Naive thymus-derived CD4-positive, alpha-beta T cell (primary cell): ENCODE results near the gene CCDC85B. TPM values are rescaled to one million over a fixed set of nuclear protein-coding genes. Genes with fewer than 3 reads are reported as not detected.

Experiments used
- ATAC-seq: fragments of 150-1000 bp; cut with Tn5 transposase; 2 replicates; pipeline ENCODE4 v1.10.0; 2021; ENCODE audit warnings: mild to moderate bottlenecking, moderate library complexity
- CTCF ChIA-PET: fragments of 350-600 bp; sonication (Branson Sonifier 250); formaldehyde crosslinking; loops from one replicate; lab custom pipeline; 2021; ENCODE audit warnings: antibody characterized with exemption; lab: Charles Lee
- POLR2A ChIA-PET: fragments of 350-600 bp; sonication (Branson Sonifier 250); formaldehyde crosslinking; loops from one replicate; lab custom pipeline; 2021; ENCODE audit warnings: antibody characterized with exemption, inconsistent platforms; lab: Charles Lee
- DNase-seq, 9 donors: peaks; one replicate each; pipeline versions ENCODE4 v3.0.0 to v3.0.0-alpha.2; 2020 to 2022; ENCODE audit warnings: mixed read lengths in 1 of 9
- H3K27ac ChIP-seq: one replicate; pipeline ENCODE4 v1.7.0; 2013; ENCODE audit warnings: mild to moderate bottlenecking, low read depth, low read length, moderate library complexity
- H3K27me3 ChIP-seq, 2 donors: one replicate each; pipeline ENCODE4 v1.7.0; 2013; ENCODE audit warnings: low read length in 2 of 2, mild to moderate bottlenecking in 2 of 2, moderate library complexity in 2 of 2; ENCODE audit not compliant: control insufficient read depth in 2 of 2, insufficient read depth in 2 of 2
- H3K36me3 ChIP-seq, 3 experiments: 1 replicate in 2 of 3; 2 replicates in 1 of 3; pipeline ENCODE4 v1.7.0; 2013; ENCODE audit warnings: low read length in 3 of 3, mild to moderate bottlenecking in 3 of 3, moderate library complexity in 1 of 3; ENCODE audit not compliant: insufficient read depth in 3 of 3, control insufficient read depth in 2 of 3
- H3K4me1 ChIP-seq, 2 donors: one replicate each; pipeline ENCODE4 v1.7.0; 2013; ENCODE audit warnings: low read length in 2 of 2, mild to moderate bottlenecking in 2 of 2, moderate library complexity in 1 of 2; ENCODE audit not compliant: control insufficient read depth in 2 of 2, insufficient read depth in 2 of 2
- H3K4me3 ChIP-seq: 2 replicates; pipeline ENCODE4 v1.7.0; 2013; ENCODE audit warnings: mild to moderate bottlenecking, low read length
- H3K9me3 ChIP-seq, 3 experiments: 1 replicate in 2 of 3; 2 replicates in 1 of 3; pipeline ENCODE4 v1.7.0; 2013; ENCODE audit warnings: low read length in 3 of 3; ENCODE audit not compliant: control insufficient read depth in 2 of 3
- H3K27ac Mint-ChIP-seq, 9 donors: one replicate each; pipeline ENCODE4 v1.8.0; 2020 to 2022; ENCODE audit warnings: mixed read lengths in 9 of 9, mild to moderate bottlenecking in 8 of 9, moderate library complexity in 5 of 9, inconsistent platforms in 2 of 9
- H3K27me3 Mint-ChIP-seq, 5 donors: one replicate each; pipeline ENCODE4 v1.8.0; 2021 to 2022; ENCODE audit warnings: mixed read lengths in 5 of 5, mild to moderate bottlenecking in 1 of 5
- H3K36me3 Mint-ChIP-seq, 5 donors: one replicate each; pipeline ENCODE4 v1.8.0; 2020 to 2022; ENCODE audit warnings: mixed read lengths in 5 of 5, mild to moderate bottlenecking in 3 of 5, inconsistent platforms in 1 of 5
- H3K4me1 Mint-ChIP-seq, 7 donors: one replicate each; pipeline ENCODE4 v1.8.0; 2020 to 2022; ENCODE audit warnings: mixed read lengths in 7 of 7, mild to moderate bottlenecking in 3 of 7, inconsistent platforms in 1 of 7
- H3K4me3 Mint-ChIP-seq, 10 donors: one replicate each; pipeline ENCODE4 v1.8.0; 2020 to 2022; ENCODE audit warnings: mild to moderate bottlenecking in 10 of 10, mixed read lengths in 10 of 10, moderate library complexity in 6 of 10, inconsistent platforms in 2 of 10
- H3K9me3 Mint-ChIP-seq, 11 donors: one replicate each; pipeline ENCODE4 v1.8.0; 2020 to 2022; ENCODE audit warnings: mixed read lengths in 11 of 11, mild to moderate bottlenecking in 4 of 11, inconsistent platforms in 1 of 11, moderate library complexity in 1 of 11
- intact Hi-C, 2 donors: fragments of 100-400 bp; cut with micrococcal nuclease; formaldehyde crosslinking; loops; one replicate each; pipeline ENCODE4 v1.15.1; 2023
- polyA plus RNA-seq, 2 donors: library from polyadenylated mRNA; unstranded; fragments of 300-500 nt; fragmentation: Illumina TruSeq; gene quantifications; one replicate each; pipeline ENCODE4 v1.2.3, GENCODE V29; 2021
- total RNA-seq, 6 experiments: library from RNA in 5 of 6; stranded (reverse) in 5 of 6; gene quantifications; 1 replicate in 5 of 6; 2 replicates in 1 of 6; pipeline ENCODE4 v1.2.3 and lab custom pipeline; 2021 to 2026

The CCDC85B gene
- total and polyA plus RNA-seq, 7 experiments from 2014 or later, result 21.1 to 85.0 (median 27.4) TPM

DNA sequence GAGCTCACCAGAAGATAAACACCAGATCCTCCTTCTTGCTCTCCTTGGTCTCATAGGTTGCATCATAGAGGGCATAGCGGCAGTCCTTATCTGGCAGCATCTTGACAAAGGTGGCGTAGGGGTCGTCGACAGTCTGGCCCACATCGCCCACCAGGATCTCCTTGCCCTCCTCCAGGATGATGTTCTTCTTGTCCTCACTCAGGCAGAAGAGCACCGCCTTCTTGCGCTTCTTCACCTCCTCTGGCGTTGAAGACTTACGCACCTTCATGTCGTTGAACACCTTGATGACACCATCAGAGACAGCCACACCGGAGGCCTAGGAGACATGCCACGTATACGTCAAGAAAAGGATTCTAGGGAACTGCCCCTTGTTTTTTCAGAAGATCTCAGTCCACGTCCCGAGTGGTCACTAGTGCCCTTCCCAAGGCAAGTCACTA, 34.5 kb upstream of the CCDC85B start:
- Histone ChIP-seq H3K36me3 (peaks cover 27 to 69% (median 35%) of the 10 kb centered on the region in 3 experiments), H3K9me3 (peaks cover 0 to 8% (median 0%) of the 10 kb centered on the region in 3 experiments), H3K27me3 (no peaks in the 10 kb centered on the region), H3K4me3 (peak overlapping the region; percentile 98), H3K4me1 (peaks cover 25 to 32% of the 10 kb centered on the region in 2 donors), H3K27ac (peak overlapping the region; percentile 74)
- Mint-ChIP-seq H3K9me3 (peaks cover 0 to 11% (median 0%) of the 10 kb centered on the region in 11 donors), H3K36me3 (peaks cover 10 to 58% (median 37%) of the 10 kb centered on the region in 5 donors), H3K27ac (peak overlapping the region; percentile 72 to 97 (median 92)), H3K4me1 (peaks cover 42 to 62% (median 50%) of the 10 kb centered on the region in 7 donors), H3K27me3 (no peaks in the 10 kb centered on the region), H3K4me3 (peak overlapping the region; percentile 87 to 100 (median 93))
- ATAC-seq (no peak), DNase-seq (no peak)
- intact Hi-C loops, result loop anchor here (5.0 to 10.0 kb wide), 2 partner anchors 311 to 1539 kb away; partner anchors contain the start of genes PRDX5 (in 1 of the 2) and TRMT112 (in 1 of the 2)
- POLR2A ChIA-PET, result interaction anchor here (1.4 to 7.3 kb wide), 3 partner anchors 18 to 62 kb away, joined by 7 to 63 read pairs (median 15); partner anchors contain the start of genes C11orf68 and SNX32
- CTCF ChIA-PET, result no interaction called here

DNA sequence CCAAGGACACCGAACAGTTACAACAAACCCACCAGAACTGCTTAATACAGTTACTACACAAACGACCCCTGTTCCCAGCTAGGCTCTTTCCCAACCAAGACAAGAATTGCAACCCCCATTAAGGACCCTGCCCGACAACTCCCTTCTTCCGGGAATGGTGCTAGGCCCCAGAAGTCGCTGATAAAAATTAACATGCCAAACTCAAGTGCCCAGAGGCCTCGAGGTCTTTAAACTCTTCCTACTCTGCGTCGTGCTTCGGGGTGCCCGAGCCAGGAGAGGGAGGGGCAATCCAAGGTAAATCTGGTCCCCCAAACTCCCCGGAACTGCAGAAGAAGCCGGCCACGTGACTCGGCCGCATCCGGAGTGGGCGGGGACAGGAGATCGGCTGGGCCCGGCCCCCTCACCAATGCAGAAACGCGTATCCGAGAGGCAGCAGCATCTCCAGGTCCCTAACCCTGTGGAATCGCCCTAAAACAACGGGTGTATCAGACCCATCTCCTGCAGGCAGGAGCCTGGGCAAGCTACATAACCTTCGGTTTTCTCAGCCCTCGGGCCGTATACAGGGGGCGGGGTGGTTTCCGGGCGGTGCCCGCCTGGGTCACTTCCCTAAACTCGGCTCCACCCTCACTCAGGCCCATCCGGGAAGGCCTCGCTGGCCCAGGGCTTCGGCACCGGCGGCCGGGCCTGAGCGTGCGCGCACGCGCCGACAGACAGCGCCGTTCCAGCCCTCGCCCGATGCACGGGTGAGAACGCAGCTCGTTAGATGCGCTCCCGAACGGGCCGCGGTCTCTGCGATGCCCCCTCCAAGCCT, 33.6 kb upstream of the CCDC85B start:
- peaks cover 43 to 70% (median 57%) of the 10 kb centered on the region in 7 donors for H3K4me1 Mint-ChIP-seq
- no peaks in the 10 kb centered on the region for H3K27me3 ChIP-seq
- peak; percentile 21 for ATAC-seq
- peak; percentile 64 to 85 (median 83) for DNase-seq
- peak overlapping the region; percentile 87 to 100 (median 93) for H3K4me3 Mint-ChIP-seq
- peaks cover 0 to 11% (median 0%) of the 10 kb centered on the region in 11 donors for H3K9me3 Mint-ChIP-seq
- H3K36me3 Mint-ChIP-seq, result peaks cover 10 to 49% (median 32%) of the 10 kb centered on the region in 5 donors
- H3K27me3 Mint-ChIP-seq, result no peaks in the 10 kb centered on the region
- intact Hi-C loops, result loop anchor here (5.0 to 10.0 kb wide), 2 partner anchors 312 to 1540 kb away; partner anchors contain the start of genes PRDX5 (in 1 of the 2) and TRMT112 (in 1 of the 2)
- peak overlapping the region; percentile 74 for H3K27ac ChIP-seq
- H3K36me3 ChIP-seq, result peaks cover 27 to 61% (median 31%) of the 10 kb centered on the region in 3 experiments
- peaks cover 35 to 42% of the 10 kb centered on the region in 2 donors for H3K4me1 ChIP-seq
- CTCF ChIA-PET, result interaction anchor here (0.9 to 8.3 kb wide), 2 partner anchors 31 to 100 kb away, joined by 3 to 159 read pairs; partner anchors contain the start of genes CCDC85B and FIBP
- H3K4me3 ChIP-seq, result peak overlapping the region; percentile 98
- no peaks in the 10 kb centered on the region for H3K9me3 ChIP-seq
- peak overlapping the region; percentile 72 to 97 (median 92) for H3K27ac Mint-ChIP-seq
- POLR2A ChIA-PET, result interaction anchor here (0.6 to 12.9 kb wide), 10 partner anchors 8 to 359 kb away, joined by 3 to 316 read pairs (median 11); partner anchors contain the start of genes C11orf68, CCDC85B, CTSW and FIBP

DNA sequence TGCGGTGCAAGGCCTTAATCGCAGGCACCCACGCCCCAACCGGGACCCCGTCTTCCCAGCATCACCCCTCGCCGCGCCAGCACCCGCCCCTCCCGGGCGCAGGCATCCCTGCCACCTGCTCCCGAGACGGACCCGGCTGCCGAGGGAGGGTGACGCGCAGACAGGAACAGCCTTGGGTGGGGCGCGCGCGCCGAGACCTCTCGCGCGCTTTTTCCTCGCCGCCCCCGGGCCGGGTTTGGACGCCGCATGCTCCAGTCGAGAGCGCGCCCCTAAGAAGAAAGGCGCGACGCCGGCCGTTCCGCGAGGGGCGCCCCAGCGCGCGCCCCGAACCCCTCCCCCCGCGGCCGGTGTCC, 33.0 kb upstream of the CCDC85B start:
- CTCF ChIA-PET, result interaction anchor here (0.9 to 8.3 kb wide), 3 partner anchors 31 to 188 kb away, joined by 3 to 159 read pairs (median 3); partner anchors contain the start of genes CCDC85B and FIBP
- POLR2A ChIA-PET, result interaction anchor here (0.6 to 12.9 kb wide), 21 partner anchors 9 to 1622 kb away, joined by 3 to 316 read pairs (median 5); partner anchors contain the start of genes C11orf68, CCDC85B, CTSW and EFEMP2
- peak overlapping the region; percentile 87 to 100 (median 93) for H3K4me3 Mint-ChIP-seq
- Histone ChIP-seq H3K27ac (peak overlapping the region; percentile 74), H3K9me3 (no peaks in the 10 kb centered on the region), H3K4me3 (peak overlapping the region; percentile 98), H3K4me1 (peaks cover 39 to 43% of the 10 kb centered on the region in 2 donors), H3K27me3 (no peaks in the 10 kb centered on the region), H3K36me3 (peaks cover 28 to 61% (median 33%) of the 10 kb centered on the region in 3 experiments)
- H3K4me1 Mint-ChIP-seq, result peaks cover 42 to 70% (median 56%) of the 10 kb centered on the region in 7 donors
- DNase-seq (peak in 8 of 9 donors; percentile 55 to 79 (median 67)), ATAC-seq (peak; percentile 4)
- peak overlapping the region in 4 of 9 donors; percentile 67 to 97 (median 84) for H3K27ac Mint-ChIP-seq
- no peaks in the 10 kb centered on the region for H3K27me3 Mint-ChIP-seq
- intact Hi-C loops, result loop anchor here (5.0 to 10.0 kb wide), 2 partner anchors 313 to 1540 kb away; partner anchors contain the start of genes PRDX5 (in 1 of the 2) and TRMT112 (in 1 of the 2)
- peaks cover 12 to 44% (median 27%) of the 10 kb centered on the region in 5 donors for H3K36me3 Mint-ChIP-seq
- peaks cover 0 to 9% (median 0%) of the 10 kb centered on the region in 11 donors for H3K9me3 Mint-ChIP-seq

DNA sequence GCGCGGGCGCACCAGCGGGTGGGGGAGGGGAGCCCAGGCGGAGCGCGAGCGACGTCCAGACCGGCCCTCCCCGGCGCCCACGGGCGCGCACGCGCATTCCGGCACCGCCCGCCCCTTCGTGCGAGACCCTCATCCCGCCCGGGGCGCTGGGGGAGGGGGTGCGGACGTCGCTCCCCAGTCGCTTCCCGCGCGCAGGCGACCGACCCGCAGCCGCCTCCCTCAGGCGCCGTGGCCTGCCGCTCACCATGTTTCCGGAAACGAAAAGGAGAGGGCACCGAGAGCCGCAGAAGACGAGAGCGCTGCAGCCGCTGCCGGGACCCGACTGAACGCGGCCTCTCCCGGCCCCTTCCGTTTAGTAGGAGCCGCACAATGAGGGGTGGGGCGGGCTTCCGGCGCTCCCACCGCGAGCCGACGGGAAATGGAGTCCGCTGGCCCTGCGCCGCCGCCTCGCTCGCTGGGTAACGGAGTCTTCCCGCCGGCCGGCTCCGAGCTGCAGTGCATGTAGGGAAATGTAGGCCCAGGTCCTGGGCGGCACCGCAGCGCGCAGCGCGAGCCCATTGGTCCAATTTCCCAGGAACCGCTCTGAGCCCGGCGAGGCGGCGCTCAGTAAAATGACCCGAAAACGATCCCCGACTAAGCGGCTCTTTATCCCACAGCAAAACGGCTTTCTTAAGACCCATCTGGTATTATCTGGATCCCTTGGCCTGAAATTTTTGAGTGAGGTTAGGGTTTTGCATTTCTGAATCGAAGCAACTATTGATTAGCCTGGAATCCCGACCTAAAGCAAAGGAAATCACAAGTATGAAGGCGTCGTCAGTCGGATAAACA, 32.4 kb upstream of the CCDC85B start, which contains the start of gene CFL1:
CFL1 (minus strand) TSS at position 328 of the 828 bp plus-strand sequence; CDS start at position 247, 81 bp downstream.
- peak within 1 kb of the TSS; percentile 92 to 100 (median 98) for H3K4me3 Mint-ChIP-seq
- H3K36me3 Mint-ChIP-seq, result peaks cover 16 to 45% (median 27%) of the 10 kb centered on the region in 5 donors
- peaks cover 46 to 75% (median 61%) of the 10 kb centered on the region in 7 donors for H3K4me1 Mint-ChIP-seq
- DNase-seq, result peak; percentile 90 to 98 (median 97)
- H3K4me3 ChIP-seq, result peak within 1 kb of the TSS; percentile 98
- POLR2A ChIA-PET, result interaction anchor here (0.6 to 12.9 kb wide), 31 partner anchors 9 to 1623 kb away, joined by 3 to 316 read pairs (median 4); partner anchors contain the start of genes BANF1, CCDC85B, CTSW and EFEMP2
- CTCF ChIA-PET, result interaction anchor here (0.9 to 8.3 kb wide), 4 partner anchors 12 to 188 kb away, joined by 3 to 159 read pairs (median 16); partner anchors contain the start of genes CCDC85B and FIBP
- no peaks in the 10 kb centered on the region for H3K27me3 ChIP-seq
- H3K27ac ChIP-seq, result peak within 1 kb of the TSS; percentile 88
- H3K27ac Mint-ChIP-seq, result peak within 1 kb of the TSS; percentile 90 to 99 (median 97)
- H3K27me3 Mint-ChIP-seq, result no peaks in the 10 kb centered on the region
- peaks cover 32 to 61% (median 37%) of the 10 kb centered on the region in 3 experiments for H3K36me3 ChIP-seq
- peaks cover 39 to 43% of the 10 kb centered on the region in 2 donors for H3K4me1 ChIP-seq
- peaks cover 0 to 9% (median 0%) of the 10 kb centered on the region in 11 donors for H3K9me3 Mint-ChIP-seq
- ATAC-seq, result peak; percentile 80
- intact Hi-C loops, result loop anchor here (1.0 to 10.0 kb wide), 25 partner anchors 15 to 1541 kb away; partner anchors contain the start of genes BANF1 (in 2 of the 2), EIF1AD (in 2 of the 2), RELA (in 2 of the 2) and RNASEH2C (in 2 of the 2)
- H3K9me3 ChIP-seq, result no peaks in the 10 kb centered on the region

DNA sequence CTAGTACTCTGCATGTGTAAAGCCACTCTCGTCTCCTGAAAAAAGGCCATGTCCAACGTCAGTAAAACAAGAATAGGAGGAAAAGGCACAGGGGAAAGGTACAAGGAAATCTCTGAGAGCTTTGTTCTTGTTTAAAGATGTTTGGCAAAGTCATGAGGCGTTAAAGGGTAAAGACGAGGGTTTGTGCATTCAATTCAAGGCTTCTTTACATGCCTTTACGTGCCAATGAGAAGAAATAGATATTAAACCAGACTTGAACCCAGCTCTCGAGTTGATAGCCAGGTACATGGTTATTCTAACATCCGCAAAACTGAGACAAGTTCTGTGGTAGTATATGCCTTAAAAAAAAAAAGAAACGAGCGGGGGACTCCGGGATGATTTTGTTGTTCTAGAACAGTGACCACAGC, 31.8 kb upstream of the CCDC85B start:
- H3K4me1 Mint-ChIP-seq, result peaks cover 42 to 69% (median 56%) of the 10 kb centered on the region in 7 donors
- peaks cover 16 to 43% (median 26%) of the 10 kb centered on the region in 5 donors for H3K36me3 Mint-ChIP-seq
- Histone ChIP-seq H3K27me3 (no peaks in the 10 kb centered on the region), H3K4me3 (peak overlapping the region; percentile 65), H3K36me3 (peaks cover 26 to 61% (median 37%) of the 10 kb centered on the region in 3 experiments), H3K27ac (peak overlapping the region; percentile 88), H3K4me1 (peaks cover 39 to 43% of the 10 kb centered on the region in 2 donors), H3K9me3 (no peaks in the 10 kb centered on the region)
- ATAC-seq (no peak), DNase-seq (no peak)
- peak overlapping the region; percentile 92 to 100 (median 97) for H3K4me3 Mint-ChIP-seq
- peak overlapping the region; percentile 88 to 99 (median 97) for H3K27ac Mint-ChIP-seq
- CTCF ChIA-PET, result interaction anchor here (1.2 to 8.3 kb wide), 5 partner anchors 12 to 244 kb away, joined by 3 to 159 read pairs (median 9); partner anchors contain the start of genes CCDC85B, FIBP, MAP3K11 and PCNX3
- H3K27me3 Mint-ChIP-seq, result no peaks in the 10 kb centered on the region
- peaks cover 0 to 9% (median 0%) of the 10 kb centered on the region in 11 donors for H3K9me3 Mint-ChIP-seq
- POLR2A ChIA-PET, result interaction anchor here (0.6 to 12.9 kb wide), 35 partner anchors 10 to 1609 kb away, joined by 3 to 316 read pairs (median 5); partner anchors contain the start of genes BANF1, CCDC85B, CTSW and EFEMP2
- intact Hi-C loops, result loop anchor here (1.0 to 10.0 kb wide), 27 partner anchors 14 to 1541 kb away; partner anchors contain the start of genes BANF1 (in 2 of the 2), EIF1AD (in 2 of the 2), KAT5 (in 2 of the 2) and PCNX3 (in 2 of the 2)
